ENCODE measurements around the gene PAQR5.

- TF ChIP-seq, protein P1, sequence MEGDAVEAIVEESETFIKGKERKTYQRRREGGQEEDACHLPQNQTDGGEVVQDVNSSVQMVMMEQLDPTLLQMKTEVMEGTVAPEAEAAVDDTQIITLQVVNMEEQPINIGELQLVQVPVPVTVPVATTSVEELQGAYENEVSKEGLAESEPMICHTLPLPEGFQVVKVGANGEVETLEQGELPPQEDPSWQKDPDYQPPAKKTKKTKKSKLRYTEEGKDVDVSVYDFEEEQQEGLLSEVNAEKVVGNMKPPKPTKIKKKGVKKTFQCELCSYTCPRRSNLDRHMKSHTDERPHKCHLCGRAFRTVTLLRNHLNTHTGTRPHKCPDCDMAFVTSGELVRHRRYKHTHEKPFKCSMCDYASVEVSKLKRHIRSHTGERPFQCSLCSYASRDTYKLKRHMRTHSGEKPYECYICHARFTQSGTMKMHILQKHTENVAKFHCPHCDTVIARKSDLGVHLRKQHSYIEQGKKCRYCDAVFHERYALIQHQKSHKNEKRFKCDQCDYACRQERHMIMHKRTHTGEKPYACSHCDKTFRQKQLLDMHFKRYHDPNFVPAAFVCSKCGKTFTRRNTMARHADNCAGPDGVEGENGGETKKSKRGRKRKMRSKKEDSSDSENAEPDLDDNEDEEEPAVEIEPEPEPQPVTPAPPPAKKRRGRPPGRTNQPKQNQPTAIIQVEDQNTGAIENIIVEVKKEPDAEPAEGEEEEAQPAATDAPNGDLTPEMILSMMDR (IDR thresholded peaks at IDR 0.05 in 2 of 3, conservative IDR thresholded peaks at IDR 0.05 in 1 of 3; ENCODE audit: borderline replicate concordance in 1 of 3, insufficient read depth in 1 of 3, low read depth in 2 of 3, low read length in 2 of 3): no peak
- no peak for TF ChIP-seq JUND (IDR thresholded peaks at IDR 0.05)
- no peak for TF ChIP-seq SRF (IDR thresholded peaks at IDR 0.05; ENCODE audit: low read depth)
- no peak for TF ChIP-seq EZH2phosphoT487 (IDR thresholded peaks at IDR 0.05; ENCODE audit: borderline replicate concordance)
- no peak for TF ChIP-seq RAD21 (IDR thresholded peaks at IDR 0.05; ENCODE audit: low read depth)
- TF ChIP-seq FOSL1 (IDR thresholded peaks at IDR 0.05; ENCODE audit: low read depth): no peak
- no peak for TF ChIP-seq CEBPB (IDR thresholded peaks at IDR 0.05; ENCODE audit: low read depth)
- TF ChIP-seq POLR2A (IDR thresholded peaks at IDR 0.05; ENCODE audit: borderline replicate concordance, extremely low read depth, insufficient read depth, insufficient read length): no peak
- no peak for TF ChIP-seq YY1 (IDR thresholded peaks at IDR 0.05; ENCODE audit: extremely low read depth, insufficient replicate concordance, low read depth, low read length)
Observed at GRCh38 chr15:69402816-69403215, 104.1 kb downstream of the PAQR5 start.

Measured in HCT116 (cell line).